ENCODE data around the gene KCNAB1. TPM values are rescaled to one million over a fixed set of nuclear protein-coding genes. Genes with fewer than 3 reads are reported as not detected.

KCNAB1 gene
- total RNA-seq, 3 donors from 2014 or later = 0.65 to 13.5 (median 1.2) TPM

- no peaks in the 10 kb centered on the region for H3K36me3 ChIP-seq (ENCODE audit: low read depth)
- intact Hi-C loops (cut with DNase I, micrococcal nuclease) = no loop called here
- no peaks in the 10 kb centered on the region for H3K4me1 ChIP-seq (ENCODE audit: low read depth)
- no peak for DNase-seq
- ATAC-seq = no peak
- no peak overlapping the region for H3K4me3 ChIP-seq
- no peaks in the 10 kb centered on the region for H3K9me3 ChIP-seq
- TF ChIP-seq CTCF (IDR thresholded peaks at IDR 0.05) = no peak
Measured at GRCh38 chr3:156493887-156494286, 373.5 kb downstream of the KCNAB1 start.

- intact Hi-C loops (cut with DNase I, micrococcal nuclease) = no loop called here
- TF ChIP-seq CTCF (IDR thresholded peaks at IDR 0.05) = no peak
- DNase-seq = no peak
- Histone ChIP-seq H3K4me3 (no peak overlapping the region), H3K36me3 (ENCODE audit: low read depth) (no peaks in the 10 kb centered on the region), H3K4me1 (ENCODE audit: low read depth) (no peaks in the 10 kb centered on the region), H3K9me3 (no peaks in the 10 kb centered on the region)
- no peak for ATAC-seq
Measured at GRCh38 chr3:156495816-156496215, 375.4 kb downstream of the KCNAB1 start.

GRCh38 chr3:156497326-156497725 is 376.9 kb downstream of the KCNAB1 start:
- no peak for TF ChIP-seq CTCF (IDR thresholded peaks at IDR 0.05)
- Histone ChIP-seq H3K36me3 (ENCODE audit: low read depth) (no peaks in the 10 kb centered on the region), H3K4me3 (no peak overlapping the region), H3K9me3 (no peaks in the 10 kb centered on the region), H3K4me1 (ENCODE audit: low read depth) (no peaks in the 10 kb centered on the region)
- no peak for ATAC-seq
- intact Hi-C loops (cut with DNase I, micrococcal nuclease) = no loop called here
- no peak for DNase-seq

- Histone ChIP-seq H3K36me3 (ENCODE audit: low read depth) (no peaks in the 10 kb centered on the region), H3K4me1 (ENCODE audit: low read depth) (no peaks in the 10 kb centered on the region), H3K9me3 (no peaks in the 10 kb centered on the region), H3K4me3 (no peak overlapping the region)
- intact Hi-C loops (cut with DNase I, micrococcal nuclease) = no loop called here
- DNase-seq (no peak), ATAC-seq (no peak)
- no peak for TF ChIP-seq CTCF (IDR thresholded peaks at IDR 0.05)
Measured at GRCh38 chr3:156498307-156498706, 377.9 kb downstream of the KCNAB1 start.

GRCh38 chr3:156507285-156507684 is 386.9 kb downstream of the KCNAB1 start:
- DNase-seq (no peak), ATAC-seq (no peak)
- intact Hi-C loops (cut with DNase I, micrococcal nuclease) = no loop called here
- Histone ChIP-seq H3K9me3 (no peaks in the 10 kb centered on the region), H3K4me3 (no peak overlapping the region), H3K4me1 (ENCODE audit: low read depth) (no peaks in the 10 kb centered on the region), H3K36me3 (ENCODE audit: low read depth) (no peaks in the 10 kb centered on the region)
- TF ChIP-seq CTCF (IDR thresholded peaks at IDR 0.05) = no peak

All from mucosa of descending colon (tissue), 3 donors.